ENCODE measurements around the gene FOXD3. TPM values are rescaled to one million over a fixed set of nuclear protein-coding genes. Genes with fewer than 3 reads are reported as not detected.
A peak's percentile ranks its signal among the peaks of the same experiment; 100 is the strongest.

Gene FOXD3
- total RNA-seq, 3 donors from 2014 or later = 0.14 to 5.0 (median 0.55) TPM

DNA sequence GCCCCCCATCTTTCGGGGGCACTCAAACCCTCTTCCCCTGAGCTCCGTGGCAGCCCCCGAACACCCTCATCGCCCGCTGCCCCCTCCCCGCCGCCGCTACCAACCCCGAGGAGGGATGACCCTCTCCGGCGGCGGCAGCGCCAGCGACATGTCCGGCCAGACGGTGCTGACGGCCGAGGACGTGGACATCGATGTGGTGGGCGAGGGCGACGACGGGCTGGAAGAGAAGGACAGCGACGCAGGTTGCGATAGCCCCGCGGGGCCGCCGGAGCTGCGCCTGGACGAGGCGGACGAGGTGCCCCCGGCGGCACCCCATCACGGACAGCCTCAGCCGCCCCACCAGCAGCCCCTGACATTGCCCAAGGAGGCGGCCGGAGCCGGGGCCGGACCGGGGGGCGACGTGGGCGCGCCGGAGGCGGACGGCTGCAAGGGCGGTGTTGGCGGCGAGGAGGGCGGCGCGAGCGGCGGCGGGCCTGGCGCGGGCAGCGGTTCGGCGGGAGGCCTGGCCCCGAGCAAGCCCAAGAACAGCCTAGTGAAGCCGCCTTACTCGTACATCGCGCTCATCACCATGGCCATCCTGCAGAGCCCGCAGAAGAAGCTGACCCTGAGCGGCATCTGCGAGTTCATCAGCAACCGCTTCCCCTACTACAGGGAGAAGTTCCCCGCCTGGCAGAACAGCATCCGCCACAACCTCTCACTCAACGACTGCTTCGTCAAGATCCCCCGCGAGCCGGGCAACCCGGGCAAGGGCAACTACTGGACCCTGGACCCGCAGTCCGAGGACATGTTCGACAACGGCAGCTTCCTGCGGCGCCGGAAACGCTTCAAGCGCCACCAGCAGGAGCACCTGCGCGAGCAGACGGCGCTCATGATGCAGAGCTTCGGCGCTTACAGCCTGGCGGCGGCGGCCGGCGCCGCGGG is 837 bp downstream of the FOXD3 start:
- H3K4me1 ChIP-seq (ENCODE audit: low read depth) = peaks cover 32% of the 10 kb centered on the region
- DNase-seq (peak; percentile 42 to 61 (median 59)), ATAC-seq (peak; percentile 60)
- no peaks in the 10 kb centered on the region for H3K9me3 ChIP-seq
- intact Hi-C loops (cut with DNase I, micrococcal nuclease) = no loop called here
- TF ChIP-seq, protein P1, sequence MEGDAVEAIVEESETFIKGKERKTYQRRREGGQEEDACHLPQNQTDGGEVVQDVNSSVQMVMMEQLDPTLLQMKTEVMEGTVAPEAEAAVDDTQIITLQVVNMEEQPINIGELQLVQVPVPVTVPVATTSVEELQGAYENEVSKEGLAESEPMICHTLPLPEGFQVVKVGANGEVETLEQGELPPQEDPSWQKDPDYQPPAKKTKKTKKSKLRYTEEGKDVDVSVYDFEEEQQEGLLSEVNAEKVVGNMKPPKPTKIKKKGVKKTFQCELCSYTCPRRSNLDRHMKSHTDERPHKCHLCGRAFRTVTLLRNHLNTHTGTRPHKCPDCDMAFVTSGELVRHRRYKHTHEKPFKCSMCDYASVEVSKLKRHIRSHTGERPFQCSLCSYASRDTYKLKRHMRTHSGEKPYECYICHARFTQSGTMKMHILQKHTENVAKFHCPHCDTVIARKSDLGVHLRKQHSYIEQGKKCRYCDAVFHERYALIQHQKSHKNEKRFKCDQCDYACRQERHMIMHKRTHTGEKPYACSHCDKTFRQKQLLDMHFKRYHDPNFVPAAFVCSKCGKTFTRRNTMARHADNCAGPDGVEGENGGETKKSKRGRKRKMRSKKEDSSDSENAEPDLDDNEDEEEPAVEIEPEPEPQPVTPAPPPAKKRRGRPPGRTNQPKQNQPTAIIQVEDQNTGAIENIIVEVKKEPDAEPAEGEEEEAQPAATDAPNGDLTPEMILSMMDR (IDR thresholded peaks at IDR 0.05) = no peak
- no peaks in the 10 kb centered on the region for H3K36me3 ChIP-seq (ENCODE audit: low read depth)
- H3K4me3 ChIP-seq = no peak overlapping the region

DNA sequence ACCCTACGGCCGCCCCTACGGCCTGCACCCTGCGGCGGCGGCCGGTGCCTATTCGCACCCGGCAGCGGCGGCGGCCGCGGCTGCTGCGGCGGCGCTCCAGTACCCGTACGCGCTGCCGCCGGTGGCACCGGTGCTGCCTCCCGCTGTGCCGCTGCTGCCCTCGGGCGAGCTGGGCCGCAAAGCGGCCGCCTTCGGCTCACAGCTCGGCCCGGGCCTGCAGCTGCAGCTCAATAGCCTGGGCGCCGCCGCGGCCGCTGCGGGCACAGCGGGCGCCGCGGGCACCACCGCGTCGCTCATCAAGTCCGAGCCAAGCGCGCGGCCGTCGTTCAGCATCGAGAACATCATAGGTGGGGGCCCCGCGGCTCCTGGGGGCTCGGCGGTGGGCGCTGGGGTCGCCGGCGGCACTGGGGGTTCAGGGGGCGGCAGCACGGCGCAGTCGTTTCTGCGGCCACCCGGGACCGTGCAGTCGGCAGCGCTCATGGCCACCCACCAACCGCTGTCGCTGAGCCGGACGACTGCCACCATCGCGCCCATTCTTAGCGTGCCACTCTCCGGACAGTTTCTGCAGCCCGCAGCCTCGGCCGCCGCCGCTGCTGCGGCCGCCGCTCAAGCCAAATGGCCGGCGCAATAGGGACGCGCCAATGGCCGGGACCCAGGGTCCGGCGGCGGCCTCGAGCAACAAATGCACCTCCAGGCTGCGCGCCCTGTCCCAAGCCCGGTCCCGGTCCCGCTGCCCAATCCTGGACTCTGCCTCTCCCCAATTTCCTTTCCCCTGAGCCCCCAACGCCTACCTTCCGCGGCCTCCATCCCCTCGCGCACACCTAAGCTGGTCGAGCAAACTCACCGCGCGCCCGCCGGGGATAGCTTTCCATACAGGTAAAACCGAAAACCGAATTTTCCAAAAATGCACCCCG is 1.8 kb downstream of the FOXD3 start:
- peaks cover 32% of the 10 kb centered on the region for H3K4me1 ChIP-seq (ENCODE audit: low read depth)
- H3K4me3 ChIP-seq = no peak overlapping the region
- DNase-seq (peak in 1 of 3 donors; percentile 25), ATAC-seq (peak; percentile 25)
- no peaks in the 10 kb centered on the region for H3K36me3 ChIP-seq (ENCODE audit: low read depth)
- intact Hi-C loops (cut with DNase I, micrococcal nuclease) = no loop called here
- TF ChIP-seq, protein P1 (IDR thresholded peaks at IDR 0.05) = no peak
- no peaks in the 10 kb centered on the region for H3K9me3 ChIP-seq

DNA sequence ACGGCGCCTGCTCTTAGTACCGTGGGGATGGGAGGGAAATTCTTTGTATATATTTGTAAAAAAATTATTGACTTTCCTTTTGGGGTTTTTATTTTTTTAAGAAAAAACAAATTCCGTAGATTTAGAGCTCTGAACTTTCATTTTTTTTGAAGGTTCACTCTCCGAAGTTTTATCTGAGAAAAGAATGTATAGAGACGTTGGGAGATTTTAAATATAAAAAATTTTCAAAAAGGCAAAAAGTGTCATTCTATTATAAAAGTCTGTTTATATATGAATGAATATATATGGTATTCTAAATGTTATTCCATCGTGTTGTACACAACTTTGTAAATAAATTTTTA is 2.4 kb downstream of the FOXD3 start:
- Histone ChIP-seq H3K36me3 (ENCODE audit: low read depth) (no peaks in the 10 kb centered on the region), H3K9me3 (no peaks in the 10 kb centered on the region), H3K4me1 (ENCODE audit: low read depth) (peaks cover 35% of the 10 kb centered on the region), H3K4me3 (no peak overlapping the region)
- TF ChIP-seq, protein P1 (IDR thresholded peaks at IDR 0.05) = no peak
- intact Hi-C loops (cut with DNase I, micrococcal nuclease) = no loop called here
- DNase-seq (no peak), ATAC-seq (no peak)

DNA sequence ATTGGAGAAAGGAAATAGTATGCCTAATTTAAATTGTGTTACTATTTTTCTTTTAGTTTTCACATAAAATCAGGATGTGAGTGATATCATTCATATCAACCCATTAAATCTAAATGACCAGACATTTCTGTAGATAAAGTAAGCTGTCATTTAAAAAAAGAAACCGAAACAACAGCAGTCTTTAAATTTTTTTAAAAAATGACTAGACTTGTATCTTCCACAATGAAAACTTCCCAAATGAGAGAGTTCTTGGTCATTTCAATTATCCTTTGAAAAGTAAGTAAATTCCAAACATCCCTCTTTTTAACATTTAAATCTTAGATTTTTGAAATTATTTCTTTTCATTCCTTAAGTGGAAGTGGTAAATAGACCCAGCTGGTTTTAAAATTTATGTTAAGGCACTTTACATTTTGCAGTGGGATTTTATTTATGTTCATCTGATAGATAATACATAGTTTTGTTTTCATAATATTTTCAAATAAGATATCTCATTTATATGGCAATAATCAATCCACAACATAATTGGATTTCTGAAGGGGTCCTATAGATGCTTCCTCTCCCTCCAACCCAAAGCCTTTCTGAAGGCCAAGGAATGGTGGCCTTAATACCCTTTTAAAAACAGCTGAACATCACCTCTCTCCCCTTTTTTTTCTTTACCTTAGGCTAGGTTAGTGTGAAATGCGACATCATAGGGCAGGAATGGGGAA is 3.1 kb downstream of the FOXD3 start:
- TF ChIP-seq, protein P1 (IDR thresholded peaks at IDR 0.05) = no peak
- Histone ChIP-seq H3K9me3 (no peaks in the 10 kb centered on the region), H3K36me3 (ENCODE audit: low read depth) (no peaks in the 10 kb centered on the region), H3K4me3 (no peak overlapping the region), H3K4me1 (ENCODE audit: low read depth) (peaks cover 39% of the 10 kb centered on the region)
- DNase-seq = no peak
- no peak for ATAC-seq
- intact Hi-C loops (cut with DNase I, micrococcal nuclease) = no loop called here

DNA sequence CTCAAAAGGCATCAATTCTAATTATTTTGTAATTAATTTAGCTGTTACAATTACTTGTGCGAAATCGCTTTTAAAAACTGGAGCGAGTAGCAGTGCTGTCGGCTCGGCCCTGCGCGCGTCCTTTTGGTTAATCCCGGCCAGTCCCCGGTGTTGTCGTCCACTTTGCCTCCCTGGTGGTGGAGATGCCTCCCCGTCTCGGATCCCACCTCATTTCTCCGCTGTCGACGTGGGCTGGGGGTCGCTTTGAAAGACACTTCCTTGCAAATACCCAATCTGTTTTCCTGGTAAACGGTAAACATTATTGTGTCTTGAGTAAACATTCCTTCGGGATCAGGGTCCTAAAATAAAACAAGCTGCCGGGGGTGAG is 3.7 kb downstream of the FOXD3 start:
- TF ChIP-seq, protein P1 (IDR thresholded peaks at IDR 0.05) = no peak
- intact Hi-C loops (cut with DNase I, micrococcal nuclease) = no loop called here
- DNase-seq (no peak), ATAC-seq (no peak)
- no peaks in the 10 kb centered on the region for H3K36me3 ChIP-seq (ENCODE audit: low read depth)
- H3K9me3 ChIP-seq = no peaks in the 10 kb centered on the region
- peaks cover 39% of the 10 kb centered on the region for H3K4me1 ChIP-seq (ENCODE audit: low read depth)
- no peak overlapping the region for H3K4me3 ChIP-seq

Data from mucosa of descending colon (tissue), 3 donors.